ENCODE measurements around the gene KLHDC3.

GRCh38 chr6:43037706-43038105, 23.7 kb downstream of the KLHDC3 start:
- no peak for TF ChIP-seq EZH2 (IDR thresholded peaks at IDR 0.05; ENCODE audit: borderline replicate concordance, low read depth, low read length, severe bottlenecking)
- no peak for TF ChIP-seq CTCF (IDR thresholded peaks at IDR 0.05; ENCODE audit: borderline replicate concordance, extremely low read depth, low read length, poor library complexity, severe bottlenecking)

All from DND-41 (cell line).